ENCODE results near the gene COL27A1.

- TF ChIP-seq, protein P1, sequence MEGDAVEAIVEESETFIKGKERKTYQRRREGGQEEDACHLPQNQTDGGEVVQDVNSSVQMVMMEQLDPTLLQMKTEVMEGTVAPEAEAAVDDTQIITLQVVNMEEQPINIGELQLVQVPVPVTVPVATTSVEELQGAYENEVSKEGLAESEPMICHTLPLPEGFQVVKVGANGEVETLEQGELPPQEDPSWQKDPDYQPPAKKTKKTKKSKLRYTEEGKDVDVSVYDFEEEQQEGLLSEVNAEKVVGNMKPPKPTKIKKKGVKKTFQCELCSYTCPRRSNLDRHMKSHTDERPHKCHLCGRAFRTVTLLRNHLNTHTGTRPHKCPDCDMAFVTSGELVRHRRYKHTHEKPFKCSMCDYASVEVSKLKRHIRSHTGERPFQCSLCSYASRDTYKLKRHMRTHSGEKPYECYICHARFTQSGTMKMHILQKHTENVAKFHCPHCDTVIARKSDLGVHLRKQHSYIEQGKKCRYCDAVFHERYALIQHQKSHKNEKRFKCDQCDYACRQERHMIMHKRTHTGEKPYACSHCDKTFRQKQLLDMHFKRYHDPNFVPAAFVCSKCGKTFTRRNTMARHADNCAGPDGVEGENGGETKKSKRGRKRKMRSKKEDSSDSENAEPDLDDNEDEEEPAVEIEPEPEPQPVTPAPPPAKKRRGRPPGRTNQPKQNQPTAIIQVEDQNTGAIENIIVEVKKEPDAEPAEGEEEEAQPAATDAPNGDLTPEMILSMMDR (IDR thresholded peaks at IDR 0.05) = no peak
- TF ChIP-seq POLR2A (IDR thresholded peaks at IDR 0.05) = no peak
- TF ChIP-seq EP300 (IDR thresholded peaks at IDR 0.05) = no peak
- TF ChIP-seq POLR2AphosphoS5 (IDR thresholded peaks at IDR 0.05) = no peak
Observed at GRCh38 chr9:114341991-114342390, 186.7 kb downstream of the COL27A1 start.
